Measurements from ENCODE around the gene CEP83. TPM values are rescaled to one million over a fixed set of nuclear protein-coding genes. Genes with fewer than 3 reads are reported as not detected.

Gene CEP83
- polyA plus RNA-seq, 2 donors, result 4.7 to 8.3 TPM

DNA sequence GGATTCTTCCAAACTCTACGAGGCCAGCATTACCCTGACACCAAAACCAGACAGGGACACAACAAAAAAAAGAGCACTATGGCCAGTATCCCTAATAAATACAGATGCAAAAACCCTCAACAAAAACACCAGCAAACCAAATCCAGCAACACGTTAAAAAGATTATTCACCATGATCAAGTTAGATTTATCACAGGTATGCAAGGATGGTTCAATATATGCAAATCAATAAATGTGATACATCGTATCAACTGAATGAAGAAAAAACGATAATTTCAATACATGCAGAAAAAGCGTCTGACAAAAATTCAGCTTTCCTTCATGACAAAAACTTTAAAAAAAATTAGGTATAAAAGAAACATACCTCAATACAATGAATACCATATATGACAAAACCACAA, 99.9 kb downstream of the CEP83 start:
- no peaks in the 10 kb centered on the region for H3K4me1 ChIP-seq (ENCODE audit: control insufficient read depth in 2 of 2, insufficient read depth in 2 of 2, low read length in 1 of 2)
- H3K4me3 ChIP-seq (ENCODE audit: low read depth in 1 of 2, low read length in 2 of 2), result no peak overlapping the region
- WGBS, 2 donors, result 97% methylated on average over 5 of the region's 5 CpGs
- peaks cover 0 to 3% of the 10 kb centered on the region in 2 donors for H3K9me3 ChIP-seq (ENCODE audit: control insufficient read depth in 2 of 2, insufficient read depth in 1 of 2, low read depth in 1 of 2, low read length in 1 of 2)
- H3K27me3 ChIP-seq (ENCODE audit: control insufficient read depth in 1 of 2, insufficient read depth in 2 of 2, low read length in 2 of 2), result no peaks in the 10 kb centered on the region
- no peak overlapping the region for H3K27ac ChIP-seq (ENCODE audit: low read depth in 2 of 2, low read length in 1 of 2)
- H3K36me3 ChIP-seq (ENCODE audit: control insufficient read depth in 2 of 2, insufficient read depth in 2 of 2, low read length in 1 of 2), result no peaks in the 10 kb centered on the region

DNA sequence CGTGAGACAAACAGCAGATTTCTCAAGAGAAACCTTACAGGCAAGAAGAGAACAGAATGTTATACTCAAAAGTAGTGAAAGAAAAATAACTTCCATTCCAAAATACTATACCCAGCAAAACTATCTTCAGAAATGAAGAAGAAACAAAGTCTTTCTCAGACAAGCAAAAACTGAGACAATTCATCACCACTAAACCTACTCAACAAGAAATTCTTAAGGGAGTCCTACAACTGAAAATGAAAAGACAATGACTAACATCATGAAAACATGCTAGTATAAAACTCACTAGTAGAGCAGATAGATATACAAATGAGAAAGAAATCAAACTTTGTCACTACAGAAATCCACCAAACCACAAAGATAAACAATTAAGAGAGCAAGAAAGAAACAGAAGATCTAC, 106.5 kb downstream of the CEP83 start:
- Histone ChIP-seq H3K27me3 (ENCODE audit: control insufficient read depth in 1 of 2, insufficient read depth in 2 of 2, low read length in 2 of 2) (no peaks in the 10 kb centered on the region), H3K27ac (ENCODE audit: low read depth in 2 of 2, low read length in 1 of 2) (no peak overlapping the region), H3K36me3 (ENCODE audit: control insufficient read depth in 2 of 2, insufficient read depth in 2 of 2, low read length in 1 of 2) (peaks cover 0 to 4% of the 10 kb centered on the region in 2 donors), H3K4me1 (ENCODE audit: control insufficient read depth in 2 of 2, insufficient read depth in 2 of 2, low read length in 1 of 2) (no peaks in the 10 kb centered on the region), H3K4me3 (ENCODE audit: low read depth in 1 of 2, low read length in 2 of 2) (no peak overlapping the region), H3K9me3 (ENCODE audit: control insufficient read depth in 2 of 2, insufficient read depth in 1 of 2, low read depth in 1 of 2, low read length in 1 of 2) (peaks cover 0 to 10% of the 10 kb centered on the region in 2 donors)
- WGBS, 2 donors, result 94 to 98% methylated on average over 1 of the region's 1 CpG

DNA sequence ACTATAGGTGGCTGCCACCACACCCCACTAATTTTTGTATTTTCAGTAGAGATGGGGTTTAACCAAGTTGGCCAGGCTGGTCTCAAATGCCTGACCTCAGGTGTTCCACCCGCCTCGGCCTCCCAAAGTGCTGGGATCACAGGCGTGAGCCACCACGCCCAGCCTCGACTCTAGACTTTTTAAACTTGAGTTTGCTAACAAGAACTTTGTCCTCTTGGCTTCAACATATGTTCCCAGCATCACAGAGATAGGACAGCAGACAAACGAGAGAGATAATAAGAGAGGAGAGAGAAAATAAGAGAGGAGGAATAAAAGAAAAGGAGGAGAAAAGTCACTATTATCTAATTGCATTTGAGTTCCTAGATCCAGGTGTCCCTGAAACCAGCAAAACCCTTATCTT, 119.1 kb downstream of the CEP83 start:
- H3K27me3 ChIP-seq (ENCODE audit: control insufficient read depth in 1 of 2, insufficient read depth in 2 of 2, low read length in 2 of 2), result no peaks in the 10 kb centered on the region
- H3K36me3 ChIP-seq (ENCODE audit: control insufficient read depth in 2 of 2, insufficient read depth in 2 of 2, low read length in 1 of 2), result no peaks in the 10 kb centered on the region
- WGBS, 2 donors, result 79 to 97% methylated on average over 6 of the region's 6 CpGs
- no peaks in the 10 kb centered on the region for H3K9me3 ChIP-seq (ENCODE audit: control insufficient read depth in 2 of 2, insufficient read depth in 1 of 2, low read depth in 1 of 2, low read length in 1 of 2)
- no peak overlapping the region for H3K27ac ChIP-seq (ENCODE audit: low read depth in 2 of 2, low read length in 1 of 2)
- H3K4me1 ChIP-seq (ENCODE audit: control insufficient read depth in 2 of 2, insufficient read depth in 2 of 2, low read length in 1 of 2), result no peaks in the 10 kb centered on the region
- no peak overlapping the region for H3K4me3 ChIP-seq (ENCODE audit: low read depth in 1 of 2, low read length in 2 of 2)

DNA sequence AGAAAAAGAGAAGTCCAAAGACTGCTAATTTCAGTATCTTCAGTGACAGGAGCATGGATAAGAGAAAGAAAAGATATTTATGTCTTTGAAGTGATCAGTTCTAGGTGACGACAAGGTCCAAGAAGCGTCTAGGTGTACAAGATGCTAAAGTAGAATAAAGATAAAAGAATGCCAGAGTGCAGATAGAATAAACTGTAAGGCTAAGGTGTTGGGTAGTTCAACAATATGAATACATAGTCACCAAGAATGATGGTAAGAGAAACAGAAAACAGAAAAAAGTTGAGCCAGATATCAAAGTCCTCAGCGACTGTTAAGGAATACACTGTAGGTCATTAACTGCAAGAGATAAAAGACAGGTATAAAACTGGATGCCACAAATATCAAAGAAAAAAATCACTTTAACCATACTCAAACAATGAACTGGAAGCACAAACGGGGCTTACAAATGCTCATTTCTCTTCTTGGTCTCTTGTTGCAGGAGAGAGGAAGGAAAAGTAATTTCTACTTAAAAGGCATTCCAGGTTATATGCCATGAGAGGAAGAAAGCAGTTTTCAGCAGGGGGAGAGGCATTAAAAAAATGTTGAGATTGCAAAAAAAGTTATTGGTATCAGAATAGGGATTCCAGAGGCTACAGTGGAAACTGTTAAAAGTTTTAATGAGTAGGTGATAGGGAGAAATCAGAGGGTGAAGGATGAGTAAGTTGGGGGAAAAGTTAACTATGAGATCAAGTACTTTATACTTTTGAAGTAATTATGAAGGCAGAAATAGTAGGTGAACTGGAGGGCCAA, 121.5 kb downstream of the CEP83 start:
- no peaks in the 10 kb centered on the region for H3K4me1 ChIP-seq (ENCODE audit: control insufficient read depth in 2 of 2, insufficient read depth in 2 of 2, low read length in 1 of 2)
- H3K9me3 ChIP-seq (ENCODE audit: control insufficient read depth in 2 of 2, insufficient read depth in 1 of 2, low read depth in 1 of 2, low read length in 1 of 2), result no peaks in the 10 kb centered on the region
- no peaks in the 10 kb centered on the region for H3K36me3 ChIP-seq (ENCODE audit: control insufficient read depth in 2 of 2, insufficient read depth in 2 of 2, low read length in 1 of 2)
- no peak overlapping the region for H3K4me3 ChIP-seq (ENCODE audit: low read depth in 1 of 2, low read length in 2 of 2)
- no peak overlapping the region for H3K27ac ChIP-seq (ENCODE audit: low read depth in 2 of 2, low read length in 1 of 2)
- H3K27me3 ChIP-seq (ENCODE audit: control insufficient read depth in 1 of 2, insufficient read depth in 2 of 2, low read length in 2 of 2), result no peaks in the 10 kb centered on the region
- 88 to 95% methylated on average over 4 of the region's 4 CpGs for WGBS, 2 donors

DNA sequence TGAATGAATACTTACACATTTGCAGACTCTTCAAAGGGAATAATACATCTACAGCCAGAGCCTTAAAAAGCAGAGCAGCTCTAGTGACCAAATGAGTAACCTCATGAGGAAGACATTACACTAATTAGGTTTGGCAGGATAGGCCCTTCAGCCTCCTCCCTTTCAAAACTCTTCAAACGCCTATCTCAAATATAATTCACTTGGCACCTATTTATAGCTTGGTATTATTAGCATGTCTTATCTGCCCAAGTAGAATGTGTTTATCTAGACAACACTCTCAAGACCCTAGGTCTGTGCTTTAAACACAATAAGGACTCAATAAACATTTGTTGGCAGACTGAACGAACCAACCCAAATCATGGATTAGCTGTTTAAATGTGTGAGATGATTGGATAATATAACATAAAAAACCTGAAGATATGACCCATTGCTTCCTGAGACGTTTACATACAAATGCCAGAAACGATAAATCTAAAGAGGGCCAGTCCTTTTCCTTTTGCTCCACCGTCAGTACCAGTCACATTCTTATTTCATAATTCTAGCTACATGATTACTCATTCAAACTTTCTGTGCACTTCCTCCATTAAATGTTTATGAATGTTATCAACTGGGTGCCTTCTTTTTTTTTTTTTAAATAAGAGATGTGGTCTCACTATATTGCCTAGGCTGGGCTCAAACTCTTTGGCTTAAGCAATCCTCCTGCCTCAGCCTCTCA, 123.3 kb downstream of the CEP83 start:
- H3K27ac ChIP-seq (ENCODE audit: low read depth in 2 of 2, low read length in 1 of 2), result no peak overlapping the region
- WGBS, 2 donors, result 82 to 84% methylated on average over 5 of the region's 5 CpGs
- H3K4me3 ChIP-seq (ENCODE audit: low read depth in 1 of 2, low read length in 2 of 2), result no peak overlapping the region
- H3K36me3 ChIP-seq (ENCODE audit: control insufficient read depth in 2 of 2, insufficient read depth in 2 of 2, low read length in 1 of 2), result no peaks in the 10 kb centered on the region
- no peaks in the 10 kb centered on the region for H3K4me1 ChIP-seq (ENCODE audit: control insufficient read depth in 2 of 2, insufficient read depth in 2 of 2, low read length in 1 of 2)
- H3K27me3 ChIP-seq (ENCODE audit: control insufficient read depth in 1 of 2, insufficient read depth in 2 of 2, low read length in 2 of 2), result no peaks in the 10 kb centered on the region
- H3K9me3 ChIP-seq (ENCODE audit: control insufficient read depth in 2 of 2, insufficient read depth in 1 of 2, low read depth in 1 of 2, low read length in 1 of 2), result no peaks in the 10 kb centered on the region

DNA sequence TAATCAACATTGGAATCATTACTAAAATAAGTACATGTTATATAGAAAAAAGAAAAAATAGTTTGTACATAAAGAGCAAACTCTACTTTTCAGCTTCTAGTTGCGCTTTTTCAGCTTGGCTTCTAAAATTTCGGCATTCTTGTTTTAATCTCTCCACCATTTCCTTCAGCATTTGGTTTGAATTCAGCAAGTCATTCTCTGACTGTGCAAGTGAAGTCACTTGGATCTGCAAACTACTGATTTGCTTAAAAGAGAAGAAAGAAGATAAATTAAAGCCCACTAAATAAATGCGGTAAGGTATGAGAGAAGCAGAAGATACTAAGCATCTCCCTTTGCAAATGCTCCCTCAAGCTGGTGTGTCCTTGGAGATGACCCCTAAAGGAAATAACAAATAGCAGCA, 126.3 kb downstream of the CEP83 start:
- Histone ChIP-seq H3K27ac (ENCODE audit: low read depth in 2 of 2, low read length in 1 of 2) (no peak overlapping the region), H3K4me1 (ENCODE audit: control insufficient read depth in 2 of 2, insufficient read depth in 2 of 2, low read length in 1 of 2) (no peaks in the 10 kb centered on the region), H3K36me3 (ENCODE audit: control insufficient read depth in 2 of 2, insufficient read depth in 2 of 2, low read length in 1 of 2) (no peaks in the 10 kb centered on the region), H3K4me3 (ENCODE audit: low read depth in 1 of 2, low read length in 2 of 2) (no peak overlapping the region), H3K27me3 (ENCODE audit: control insufficient read depth in 1 of 2, insufficient read depth in 2 of 2, low read length in 2 of 2) (no peaks in the 10 kb centered on the region), H3K9me3 (ENCODE audit: control insufficient read depth in 2 of 2, insufficient read depth in 1 of 2, low read depth in 1 of 2, low read length in 1 of 2) (no peaks in the 10 kb centered on the region)
- WGBS, 2 donors, result 91 to 97% methylated on average over 3 of the region's 3 CpGs

DNA sequence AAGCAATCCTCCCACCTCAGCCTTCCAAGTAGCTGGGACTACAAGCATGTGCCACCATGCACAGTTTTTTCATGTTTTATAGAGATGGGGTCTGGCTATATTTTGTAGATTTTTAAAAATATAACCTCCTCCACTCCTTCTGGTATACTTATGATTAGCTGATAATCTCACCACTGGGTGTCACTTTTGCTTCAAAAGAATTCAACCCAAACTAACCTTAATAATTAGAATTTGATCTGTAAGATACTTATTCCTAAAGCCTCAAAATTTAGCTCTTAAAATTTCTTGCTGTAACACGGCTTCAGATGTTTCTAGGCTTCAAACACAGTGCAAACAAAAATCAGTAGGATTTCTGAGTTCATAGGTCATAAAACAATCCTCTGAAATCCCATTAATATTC, 130.3 kb downstream of the CEP83 start:
- Histone ChIP-seq H3K4me3 (ENCODE audit: low read depth in 1 of 2, low read length in 2 of 2) (no peak overlapping the region), H3K4me1 (ENCODE audit: control insufficient read depth in 2 of 2, insufficient read depth in 2 of 2, low read length in 1 of 2) (no peaks in the 10 kb centered on the region), H3K27ac (ENCODE audit: low read depth in 2 of 2, low read length in 1 of 2) (no peak overlapping the region), H3K9me3 (ENCODE audit: control insufficient read depth in 2 of 2, insufficient read depth in 1 of 2, low read depth in 1 of 2, low read length in 1 of 2) (no peaks in the 10 kb centered on the region), H3K27me3 (ENCODE audit: control insufficient read depth in 1 of 2, insufficient read depth in 2 of 2, low read length in 2 of 2) (no peaks in the 10 kb centered on the region), H3K36me3 (ENCODE audit: control insufficient read depth in 2 of 2, insufficient read depth in 2 of 2, low read length in 1 of 2) (peaks cover 0 to 2% of the 10 kb centered on the region in 2 donors)
- WGBS, 2 donors, result 86 to 88% methylated on average over 1 of the region's 1 CpG

DNA sequence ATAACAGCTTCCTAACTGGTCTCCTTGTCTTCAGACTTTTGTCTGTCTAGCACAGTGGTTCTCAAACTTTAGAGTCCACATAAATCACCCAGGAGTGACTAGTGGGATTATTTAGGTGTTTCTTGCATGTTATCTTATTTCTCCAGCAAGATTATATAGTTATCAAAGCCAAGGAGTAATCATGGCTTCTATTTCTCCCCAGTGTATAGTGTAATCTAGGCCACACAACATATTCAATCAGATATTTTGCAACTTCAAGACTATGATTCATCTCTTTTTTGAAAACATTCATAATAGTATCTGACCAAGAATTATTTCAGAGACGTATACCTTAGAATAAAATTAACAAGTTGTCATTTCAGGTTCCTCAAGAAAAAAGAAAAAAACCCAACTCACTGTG, 131.9 kb downstream of the CEP83 start:
- H3K4me3 ChIP-seq (ENCODE audit: low read depth in 1 of 2, low read length in 2 of 2), result no peak overlapping the region
- H3K27me3 ChIP-seq (ENCODE audit: control insufficient read depth in 1 of 2, insufficient read depth in 2 of 2, low read length in 2 of 2), result no peaks in the 10 kb centered on the region
- H3K9me3 ChIP-seq (ENCODE audit: control insufficient read depth in 2 of 2, insufficient read depth in 1 of 2, low read depth in 1 of 2, low read length in 1 of 2), result peaks cover 0 to 3% of the 10 kb centered on the region in 2 donors
- peaks cover 2 to 9% of the 10 kb centered on the region in 2 donors for H3K36me3 ChIP-seq (ENCODE audit: control insufficient read depth in 2 of 2, insufficient read depth in 2 of 2, low read length in 1 of 2)
- no peak overlapping the region for H3K27ac ChIP-seq (ENCODE audit: low read depth in 2 of 2, low read length in 1 of 2)
- H3K4me1 ChIP-seq (ENCODE audit: control insufficient read depth in 2 of 2, insufficient read depth in 2 of 2, low read length in 1 of 2), result no peaks in the 10 kb centered on the region
- 85 to 87% methylated on average over 1 of the region's 1 CpG for WGBS, 2 donors

DNA sequence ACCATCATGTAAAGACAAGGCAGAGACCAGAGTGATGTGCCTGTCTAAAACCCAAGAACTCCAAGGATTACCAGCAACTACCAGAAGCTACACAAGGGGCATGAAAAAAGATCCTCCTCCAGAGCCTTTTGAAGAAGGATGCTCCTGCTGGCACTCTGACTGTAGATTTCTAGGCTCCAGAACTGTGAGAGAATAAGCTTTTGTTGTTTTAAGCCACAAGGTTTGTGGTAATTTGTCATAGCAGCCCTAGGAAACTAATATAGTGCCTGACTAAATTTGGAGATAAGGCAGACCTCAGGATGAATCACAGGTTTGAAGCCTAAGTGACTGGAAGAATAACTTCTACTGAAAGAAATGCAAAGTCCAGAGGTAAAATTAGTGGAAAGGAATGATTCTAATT, 132.9 kb downstream of the CEP83 start:
- no peak overlapping the region for H3K27ac ChIP-seq (ENCODE audit: low read depth in 2 of 2, low read length in 1 of 2)
- H3K4me3 ChIP-seq (ENCODE audit: low read depth in 1 of 2, low read length in 2 of 2), result no peak overlapping the region
- H3K36me3 ChIP-seq (ENCODE audit: control insufficient read depth in 2 of 2, insufficient read depth in 2 of 2, low read length in 1 of 2), result peaks cover 2 to 11% of the 10 kb centered on the region in 2 donors
- H3K4me1 ChIP-seq (ENCODE audit: control insufficient read depth in 2 of 2, insufficient read depth in 2 of 2, low read length in 1 of 2), result no peaks in the 10 kb centered on the region
- no peaks in the 10 kb centered on the region for H3K27me3 ChIP-seq (ENCODE audit: control insufficient read depth in 1 of 2, insufficient read depth in 2 of 2, low read length in 2 of 2)
- H3K9me3 ChIP-seq (ENCODE audit: control insufficient read depth in 2 of 2, insufficient read depth in 1 of 2, low read depth in 1 of 2, low read length in 1 of 2), result peaks cover 3 to 5% of the 10 kb centered on the region in 2 donors

DNA sequence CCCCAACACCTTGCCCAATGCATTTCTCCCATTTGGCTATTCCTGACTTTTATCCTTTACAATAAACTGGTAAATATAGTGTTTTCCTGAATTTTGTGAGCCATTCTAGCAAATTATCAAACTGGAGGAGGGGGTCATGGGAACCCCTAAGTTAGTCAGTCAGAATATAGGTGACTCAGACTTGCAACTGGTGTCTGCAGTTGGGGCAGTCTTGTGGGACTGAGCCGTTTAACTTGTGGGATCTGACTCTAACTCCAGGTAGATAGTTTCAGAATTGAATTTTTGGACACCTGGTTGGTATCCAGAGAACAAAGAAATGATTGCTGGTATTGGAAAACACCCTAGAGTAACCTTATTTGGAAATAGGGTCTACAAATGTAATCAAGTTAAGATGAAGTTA, 133.4 kb downstream of the CEP83 start:
- 91 to 93% methylated on average over 1 of the region's 1 CpG for WGBS, 2 donors

More for the DNA sequence above, 133.4 kb downstream of the CEP83 start:
- no peak overlapping the region for H3K27ac ChIP-seq (ENCODE audit: low read depth in 2 of 2, low read length in 1 of 2)
- peaks cover 2 to 15% of the 10 kb centered on the region in 2 donors for H3K36me3 ChIP-seq (ENCODE audit: control insufficient read depth in 2 of 2, insufficient read depth in 2 of 2, low read length in 1 of 2)
- H3K9me3 ChIP-seq (ENCODE audit: control insufficient read depth in 2 of 2, insufficient read depth in 1 of 2, low read depth in 1 of 2, low read length in 1 of 2), result peaks cover 3 to 10% of the 10 kb centered on the region in 2 donors
- H3K4me3 ChIP-seq (ENCODE audit: low read depth in 1 of 2, low read length in 2 of 2), result no peak overlapping the region
- no peaks in the 10 kb centered on the region for H3K27me3 ChIP-seq (ENCODE audit: control insufficient read depth in 1 of 2, insufficient read depth in 2 of 2, low read length in 2 of 2)
- H3K4me1 ChIP-seq (ENCODE audit: control insufficient read depth in 2 of 2, insufficient read depth in 2 of 2, low read length in 1 of 2), result no peaks in the 10 kb centered on the region

All from esophagus (tissue), 2 donors.